PC-9 (cell line): ENCODE results near the gene IGF2R.

Experiments used
- EZH2 ChIP-seq: fragments of 200-600 bp; sonication (generic); IDR thresholded peaks from 2 replicates; pipeline ENCODE4 v1.8.0; 2017; ENCODE audit warnings: antibody characterized with exemption, low read depth
- TF ChIP-seq, protein P1 (sequence below): fragments of 200-600 bp; sonication (generic); conservative IDR thresholded peaks from 2 replicates; pipeline ENCODE4 v1.6.1; 2017; ENCODE audit warnings: mixed run types, antibody characterized with exemption, mild to moderate bottlenecking, moderate library complexity

GRCh38 chr6:160060920-160061447 is 92.1 kb downstream of the IGF2R start:
- TF ChIP-seq, protein P1, sequence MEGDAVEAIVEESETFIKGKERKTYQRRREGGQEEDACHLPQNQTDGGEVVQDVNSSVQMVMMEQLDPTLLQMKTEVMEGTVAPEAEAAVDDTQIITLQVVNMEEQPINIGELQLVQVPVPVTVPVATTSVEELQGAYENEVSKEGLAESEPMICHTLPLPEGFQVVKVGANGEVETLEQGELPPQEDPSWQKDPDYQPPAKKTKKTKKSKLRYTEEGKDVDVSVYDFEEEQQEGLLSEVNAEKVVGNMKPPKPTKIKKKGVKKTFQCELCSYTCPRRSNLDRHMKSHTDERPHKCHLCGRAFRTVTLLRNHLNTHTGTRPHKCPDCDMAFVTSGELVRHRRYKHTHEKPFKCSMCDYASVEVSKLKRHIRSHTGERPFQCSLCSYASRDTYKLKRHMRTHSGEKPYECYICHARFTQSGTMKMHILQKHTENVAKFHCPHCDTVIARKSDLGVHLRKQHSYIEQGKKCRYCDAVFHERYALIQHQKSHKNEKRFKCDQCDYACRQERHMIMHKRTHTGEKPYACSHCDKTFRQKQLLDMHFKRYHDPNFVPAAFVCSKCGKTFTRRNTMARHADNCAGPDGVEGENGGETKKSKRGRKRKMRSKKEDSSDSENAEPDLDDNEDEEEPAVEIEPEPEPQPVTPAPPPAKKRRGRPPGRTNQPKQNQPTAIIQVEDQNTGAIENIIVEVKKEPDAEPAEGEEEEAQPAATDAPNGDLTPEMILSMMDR: no peak
- no peak for TF ChIP-seq EZH2
